ENCODE measurements around the gene ZNF688.
A peak's percentile ranks its signal among the peaks of the same experiment; 100 is the strongest.

ZNF688 gene

GRCh38 chr16:30585022-30585399 is 13.5 kb upstream of the ZNF688 start:
- no peak for DNase-seq

- DNase-seq: no peak
Measured at GRCh38 chr16:30582611-30583340, 11.3 kb upstream of the ZNF688 start.

- DNase-seq: no peak
Measured at GRCh38 chr16:30581457-30581856, 9.9 kb upstream of the ZNF688 start.

GRCh38 chr16:30574678-30575077 is 3.2 kb upstream of the ZNF688 start:
- DNase-seq: no peak

GRCh38 chr16:30570636-30571444 is 674 bp downstream of the ZNF688 start:
- no peak for DNase-seq

GRCh38 chr16:30569746-30570635 is 1.5 kb downstream of the ZNF688 start:
- no peak for DNase-seq

GRCh38 chr16:30569281-30569680 is 2.2 kb downstream of the ZNF688 start:
- no peak for DNase-seq

GRCh38 chr16:30567991-30568638 is 3.4 kb downstream of the ZNF688 start:
- no peak for DNase-seq

GRCh38 chr16:30567160-30567990 is 4.1 kb downstream of the ZNF688 start:
- no peak for DNase-seq

GRCh38 chr16:30566531-30566930 is 5.0 kb downstream of the ZNF688 start:
- DNase-seq: no peak

GRCh38 chr16:30565984-30566383 is 5.5 kb downstream of the ZNF688 start:
- DNase-seq: no peak

GRCh38 chr16:30565526-30565925 is 6.0 kb downstream of the ZNF688 start:
- DNase-seq: no peak

- DNase-seq: no peak
Measured at GRCh38 chr16:30562021-30562420, 9.5 kb downstream of the ZNF688 start.

GRCh38 chr16:30561089-30561816 is 10.3 kb downstream of the ZNF688 start:
- no peak for DNase-seq

GRCh38 chr16:30559690-30560089 is 11.8 kb downstream of the ZNF688 start:
- DNase-seq: no peak

- DNase-seq: no peak
Measured at GRCh38 chr16:30558789-30559377, 12.6 kb downstream of the ZNF688 start.

- peak; percentile 62 for DNase-seq
Measured at GRCh38 chr16:30557957-30558788, 13.3 kb downstream of the ZNF688 start, which contains the start of gene ZNF764. Gene ZNF764 (minus strand): TSS chr16:30558374. CDS start chr16:30558182, 192 bp downstream.

- DNase-seq: no peak
Measured at GRCh38 chr16:30557707-30557956, 13.9 kb downstream of the ZNF688 start.

GRCh38 chr16:30556125-30556473 is 15.4 kb downstream of the ZNF688 start:
- no peak for DNase-seq

Measured in NCI-H187 treated with DMSO at 0.1 percent for 48 hours (cell line).